ENCODE results near the gene MRPS14. TPM values are rescaled to one million over a fixed set of nuclear protein-coding genes. Genes with fewer than 3 reads are reported as not detected.

The MRPS14 gene
- polyA plus RNA-seq, 3 donors from 2014 or later, result 42.5 to 52.1 (median 44.4) TPM

DNA sequence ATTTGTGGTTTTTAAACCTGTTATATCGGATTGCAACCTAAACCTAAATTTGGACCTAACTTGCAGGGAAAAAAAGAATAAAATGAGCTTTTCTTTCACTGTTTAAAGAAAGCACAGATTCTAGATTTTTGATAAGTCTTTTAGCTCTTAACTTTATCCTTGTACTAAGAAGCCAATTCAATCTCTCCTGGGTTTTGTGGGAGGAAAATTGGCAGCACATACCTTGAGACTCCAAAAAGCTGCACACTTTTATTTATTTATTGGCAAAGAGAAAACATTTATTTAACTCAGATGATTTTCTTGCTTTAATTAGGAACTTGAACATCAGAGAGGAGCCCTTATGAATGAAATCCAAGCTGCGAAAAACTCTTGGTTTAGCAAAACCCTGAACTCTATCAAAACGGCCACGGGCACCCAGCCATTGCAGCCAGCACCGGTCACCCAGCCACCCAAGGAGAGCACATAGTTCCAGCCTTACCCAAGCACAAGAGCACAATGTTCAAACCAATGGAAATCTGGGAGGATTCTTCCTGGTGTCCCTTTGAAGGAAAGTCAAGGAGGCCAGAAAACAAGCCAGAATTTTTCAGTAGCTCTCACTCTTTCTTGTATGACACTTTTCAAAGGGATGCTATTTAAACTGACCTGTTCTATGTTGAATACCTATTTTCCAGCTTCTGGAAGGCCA lies 33.5 kb downstream of the MRPS14 start:
- H3K36me3 Mint-ChIP-seq, result peaks cover 5 to 26% (median 7%) of the 10 kb centered on the region in 3 donors
- no peak for DNase-seq
- H3K9me3 Mint-ChIP-seq, result no peaks in the 10 kb centered on the region
- peaks cover 0 to 4% (median under 1%) of the 10 kb centered on the region in 3 donors for H3K27me3 Mint-ChIP-seq (ENCODE audit: low read depth in 3 of 3)
- H3K27ac Mint-ChIP-seq, result peak overlapping the region; percentile 89 to 96 (median 94)
- peaks cover 35 to 49% of the 10 kb centered on the region in 2 donors for H3K4me1 Mint-ChIP-seq
- H3K4me3 Mint-ChIP-seq, result peak overlapping the region; percentile 77 to 89 (median 83)

- DNase-seq, result peak in 1 of 3 donors; percentile 18
- no peaks in the 10 kb centered on the region for H3K9me3 Mint-ChIP-seq
- peaks cover 35 to 52% of the 10 kb centered on the region in 2 donors for H3K4me1 Mint-ChIP-seq
- peaks cover 3 to 26% (median 8%) of the 10 kb centered on the region in 3 donors for H3K36me3 Mint-ChIP-seq
- peaks cover 0 to 4% (median 3%) of the 10 kb centered on the region in 3 donors for H3K27me3 Mint-ChIP-seq (ENCODE audit: low read depth in 3 of 3)
- H3K4me3 Mint-ChIP-seq, result peak overlapping the region; percentile 77 to 89 (median 83)
- H3K27ac Mint-ChIP-seq, result peak overlapping the region; percentile 89 to 96 (median 94)
These were observed 34.2 kb downstream of the MRPS14 start for GRCh38 chr1:174988986-174989385.

GRCh38 chr1:174988539-174988938 lies 34.7 kb downstream of the MRPS14 start:
- no peaks in the 10 kb centered on the region for H3K9me3 Mint-ChIP-seq
- peaks cover 0 to 21% (median 8%) of the 10 kb centered on the region in 3 donors for H3K36me3 Mint-ChIP-seq
- peaks cover 35 to 57% of the 10 kb centered on the region in 2 donors for H3K4me1 Mint-ChIP-seq
- DNase-seq, result no peak
- H3K4me3 Mint-ChIP-seq, result peak overlapping the region; percentile 6 to 66 (median 23)
- peak overlapping the region; percentile 71 to 95 (median 85) for H3K27ac Mint-ChIP-seq
- peaks cover 0 to 4% (median 3%) of the 10 kb centered on the region in 3 donors for H3K27me3 Mint-ChIP-seq (ENCODE audit: low read depth in 3 of 3)

- DNase-seq, result no peak
- Mint-ChIP-seq H3K27ac (peak overlapping the region in 5 of 6 donors; percentile 1 to 56 (median 23)), H3K4me3 (no peak overlapping the region), H3K27me3 (ENCODE audit: low read depth in 3 of 3) (peaks cover 1 to 4% (median 3%) of the 10 kb centered on the region in 3 donors), H3K4me1 (peaks cover 38 to 63% of the 10 kb centered on the region in 2 donors), H3K9me3 (no peaks in the 10 kb centered on the region), H3K36me3 (peaks cover 16 to 42% (median 35%) of the 10 kb centered on the region in 3 donors)
These were observed 38.3 kb downstream of the MRPS14 start for GRCh38 chr1:174984952-174985351.

DNA sequence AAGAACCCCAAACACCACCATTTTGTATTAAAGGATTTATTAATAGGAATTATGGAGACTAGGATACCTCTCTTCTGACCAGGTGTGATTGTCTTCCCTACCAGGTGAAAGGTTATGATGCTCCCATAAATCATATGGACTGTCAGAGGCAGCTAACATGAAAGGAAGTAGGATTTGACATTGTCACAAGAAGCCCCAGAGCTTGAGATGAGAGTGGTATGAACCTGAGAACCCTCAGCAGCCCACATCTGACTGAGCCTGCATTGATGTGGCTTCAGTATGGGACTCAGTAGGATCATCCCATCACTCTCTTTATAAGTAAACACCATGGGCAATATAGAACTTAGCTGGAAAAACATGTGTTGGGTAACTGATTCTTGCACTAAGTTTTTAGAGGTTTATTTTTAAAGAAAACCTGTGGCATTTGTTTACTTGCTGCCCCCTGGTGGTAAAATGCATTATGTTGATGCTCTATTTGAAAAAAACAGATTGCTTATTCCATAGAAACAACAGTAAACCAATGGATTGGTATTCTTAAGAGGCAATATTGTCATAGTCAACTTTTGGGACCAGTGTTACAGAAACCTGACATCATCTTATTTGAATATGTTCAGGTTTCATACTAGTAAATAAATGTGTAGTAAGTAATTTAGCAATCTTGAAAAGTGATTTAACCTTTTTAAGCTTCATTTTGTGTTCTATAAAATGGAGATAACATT lies 40.1 kb downstream of the MRPS14 start:
- Mint-ChIP-seq H3K9me3 (no peaks in the 10 kb centered on the region), H3K4me1 (peaks cover 22 to 48% of the 10 kb centered on the region in 2 donors), H3K4me3 (no peak overlapping the region), H3K27ac (peak overlapping the region in 5 of 6 donors; percentile 38 to 76 (median 51)), H3K36me3 (peaks cover 16 to 42% (median 37%) of the 10 kb centered on the region in 3 donors), H3K27me3 (ENCODE audit: low read depth in 3 of 3) (peaks cover 1 to 5% (median 3%) of the 10 kb centered on the region in 3 donors)
- DNase-seq, result peak; percentile 58 to 67 (median 61)

GRCh38 chr1:174976436-174977108 lies 46.7 kb downstream of the MRPS14 start:
- Mint-ChIP-seq H3K9me3 (no peaks in the 10 kb centered on the region), H3K36me3 (peaks cover 40 to 57% (median 42%) of the 10 kb centered on the region in 3 donors), H3K4me1 (peaks cover 36 to 71% of the 10 kb centered on the region in 2 donors), H3K27ac (peak overlapping the region in 4 of 6 donors; percentile 14 to 74 (median 56)), H3K27me3 (ENCODE audit: low read depth in 3 of 3) (peaks cover 0 to 3% (median 1%) of the 10 kb centered on the region in 3 donors), H3K4me3 (no peak overlapping the region)
- no peak for DNase-seq

GRCh38 chr1:174975764-174976163 lies 47.5 kb downstream of the MRPS14 start:
- H3K27ac Mint-ChIP-seq, result peak overlapping the region in 4 of 6 donors; percentile 25 to 65 (median 55)
- no peak overlapping the region for H3K4me3 Mint-ChIP-seq
- no peaks in the 10 kb centered on the region for H3K9me3 Mint-ChIP-seq
- peaks cover 38 to 74% of the 10 kb centered on the region in 2 donors for H3K4me1 Mint-ChIP-seq
- peaks cover 36 to 53% (median 40%) of the 10 kb centered on the region in 3 donors for H3K36me3 Mint-ChIP-seq
- no peak for DNase-seq
- peaks cover 0 to 3% (median 1%) of the 10 kb centered on the region in 3 donors for H3K27me3 Mint-ChIP-seq (ENCODE audit: low read depth in 3 of 3)

DNA sequence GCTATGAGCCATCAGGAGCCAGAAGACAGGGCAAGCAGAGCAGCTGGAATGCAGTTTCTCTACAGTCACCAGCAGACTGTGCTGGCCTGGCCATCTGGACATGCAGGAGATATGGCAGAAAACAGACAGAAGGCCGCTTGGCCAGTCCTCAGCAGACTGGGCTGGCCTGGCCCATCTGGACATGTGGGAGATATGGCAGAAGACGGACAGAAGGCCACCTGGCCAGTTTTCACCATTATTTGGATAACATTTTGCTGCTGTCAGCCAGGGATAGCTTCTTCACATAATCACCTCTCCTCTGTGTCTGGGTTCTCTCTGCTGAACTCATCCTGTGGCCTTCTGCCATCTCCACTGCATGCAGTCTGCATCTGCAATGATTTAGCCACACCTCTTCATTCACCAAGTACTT lies 48.5 kb downstream of the MRPS14 start:
- H3K9me3 Mint-ChIP-seq, result no peaks in the 10 kb centered on the region
- H3K36me3 Mint-ChIP-seq, result peaks cover 30 to 46% (median 35%) of the 10 kb centered on the region in 3 donors
- H3K4me3 Mint-ChIP-seq, result no peak overlapping the region
- H3K27ac Mint-ChIP-seq, result peak overlapping the region in 5 of 6 donors; percentile 11 to 80 (median 51)
- H3K4me1 Mint-ChIP-seq, result peaks cover 48 to 79% of the 10 kb centered on the region in 2 donors
- DNase-seq, result no peak
- H3K27me3 Mint-ChIP-seq (ENCODE audit: low read depth in 3 of 3), result peaks cover 5 to 7% (median 5%) of the 10 kb centered on the region in 3 donors

- H3K4me3 Mint-ChIP-seq, result peak overlapping the region; percentile 55 to 79 (median 68)
- DNase-seq, result no peak
- peaks cover 10 to 21% (median 20%) of the 10 kb centered on the region in 3 donors for H3K27me3 Mint-ChIP-seq (ENCODE audit: low read depth in 3 of 3)
- no peaks in the 10 kb centered on the region for H3K9me3 Mint-ChIP-seq
- H3K27ac Mint-ChIP-seq, result peak overlapping the region; percentile 5 to 92 (median 88)
- peaks cover 72 to 89% of the 10 kb centered on the region in 2 donors for H3K4me1 Mint-ChIP-seq
- peaks cover 26 to 34% (median 33%) of the 10 kb centered on the region in 3 donors for H3K36me3 Mint-ChIP-seq
These were observed 51.3 kb downstream of the MRPS14 start for GRCh38 chr1:174971902-174972301.

DNA sequence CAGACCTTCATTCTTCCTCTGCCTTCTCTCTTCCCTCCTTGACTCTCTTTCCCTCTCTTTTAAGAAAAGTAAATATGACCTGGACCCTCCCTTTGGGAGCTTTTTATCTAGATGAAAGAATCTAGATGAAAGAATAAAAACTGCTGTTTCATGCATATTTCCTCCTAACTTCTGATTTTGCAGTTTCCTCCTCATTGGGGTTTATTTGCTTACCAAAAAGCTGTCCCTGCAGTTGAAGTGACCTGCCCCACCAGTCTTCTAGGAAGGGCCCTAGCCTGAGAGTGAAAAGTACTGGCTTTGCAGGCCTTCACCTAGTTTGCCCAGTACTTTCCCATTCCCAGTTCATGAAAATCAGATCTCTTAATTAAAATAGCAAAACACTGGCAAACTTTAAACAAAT lies 51.8 kb downstream of the MRPS14 start:
- Mint-ChIP-seq H3K27ac (peak overlapping the region; percentile 80 to 92 (median 88)), H3K27me3 (ENCODE audit: low read depth in 3 of 3) (peaks cover 10 to 21% (median 20%) of the 10 kb centered on the region in 3 donors), H3K4me3 (peak overlapping the region; percentile 35 to 79 (median 68)), H3K4me1 (peaks cover 75 to 89% of the 10 kb centered on the region in 2 donors), H3K9me3 (no peaks in the 10 kb centered on the region), H3K36me3 (peaks cover 26 to 29% (median 29%) of the 10 kb centered on the region in 3 donors)
- DNase-seq, result no peak

- Mint-ChIP-seq H3K9me3 (no peaks in the 10 kb centered on the region), H3K27me3 (ENCODE audit: low read depth in 3 of 3) (peaks cover 13 to 21% (median 20%) of the 10 kb centered on the region in 3 donors), H3K4me1 (peaks cover 80 to 91% of the 10 kb centered on the region in 2 donors), H3K36me3 (peaks cover 14 to 18% (median 16%) of the 10 kb centered on the region in 3 donors), H3K4me3 (peak overlapping the region; percentile 78 to 88 (median 83)), H3K27ac (peak overlapping the region; percentile 91 to 99 (median 96))
- DNase-seq, result peak; percentile 68 to 74 (median 73)
These were observed 53.2 kb downstream of the MRPS14 start for GRCh38 chr1:174969977-174970376.

DNA sequence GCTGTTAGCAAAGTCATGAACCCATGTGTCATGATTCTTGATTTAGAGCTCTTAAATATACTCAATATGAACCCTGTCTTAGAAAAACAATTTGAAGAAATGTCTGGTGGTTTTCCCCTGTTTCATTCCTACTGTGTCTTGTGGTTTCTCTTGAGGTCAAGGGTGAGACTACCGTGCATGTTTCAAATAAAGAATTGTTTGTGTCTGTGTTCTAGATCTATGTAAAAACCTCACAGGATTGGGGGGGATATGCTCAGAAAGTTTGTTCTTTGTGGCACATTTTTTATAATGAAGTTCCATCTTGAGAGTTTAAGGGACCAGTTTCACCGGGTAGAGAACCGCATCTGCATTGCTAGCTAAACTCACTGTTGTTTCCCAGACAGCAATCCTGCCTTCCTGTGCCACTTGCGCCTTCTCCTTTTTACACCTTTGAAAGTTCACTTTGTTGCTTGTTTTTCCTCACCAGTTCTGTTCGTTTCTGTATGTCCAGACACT lies 54.4 kb downstream of the MRPS14 start:
- Mint-ChIP-seq H3K36me3 (peaks cover 7 to 10% (median 7%) of the 10 kb centered on the region in 3 donors), H3K9me3 (no peaks in the 10 kb centered on the region), H3K27ac (peak overlapping the region; percentile 91 to 99 (median 96)), H3K27me3 (ENCODE audit: low read depth in 3 of 3) (peaks cover 15 to 26% (median 20%) of the 10 kb centered on the region in 3 donors), H3K4me3 (peak overlapping the region; percentile 78 to 88 (median 83)), H3K4me1 (peaks cover 85 to 93% of the 10 kb centered on the region in 2 donors)
- peak; percentile 78 to 81 (median 79) for DNase-seq

Measured in immature natural killer cell (primary cell).